Esophagus squamous epithelium (tissue), 5 donors: ENCODE results near the gene ALG2. TPM values are rescaled to one million over a fixed set of nuclear protein-coding genes. Genes with fewer than 3 reads are reported as not detected.

Experiments used
- DNase-seq: peaks from one replicate; lab custom pipeline; 2025; lab: John Stamatoyannopoulos, UW
- H3K27ac ChIP-seq, 4 donors: fragments of 200-600 bp; sonication (generic); one replicate each; pipeline ENCODE4 v1.5.1; 2016 to 2019; ENCODE audit warnings: mild to moderate bottlenecking in 1 of 4
- H3K27me3 ChIP-seq, 4 donors: fragments of 200-600 bp; sonication (generic); 1 replicate in 3 of 4; 2 replicates in 1 of 4; pipeline versions ENCODE4 v1.5.1 to v1.6.0; 2017 to 2021; ENCODE audit warnings: antibody characterized with exemption in 1 of 4
- H3K36me3 ChIP-seq, 3 donors: fragments of 200-600 bp; sonication (generic); one replicate each; pipeline ENCODE4 v1.5.1; 2016 to 2019
- H3K4me1 ChIP-seq, 3 donors: fragments of 200-600 bp; sonication (generic); one replicate each; pipeline ENCODE4 v1.5.1; 2017 to 2019
- H3K4me3 ChIP-seq, 4 donors: fragments of 200-600 bp; sonication (generic); 1 replicate in 3 of 4; 2 replicates in 1 of 4; pipeline ENCODE4 v1.5.1; 2016 to 2019; ENCODE audit warnings: mild to moderate bottlenecking in 2 of 4, moderate library complexity in 1 of 4
- H3K9me3 ChIP-seq, 3 donors: fragments of 200-600 bp; sonication (generic); one replicate each; pipeline ENCODE4 v1.5.1; 2016 to 2019
- POLR2A ChIP-seq, 4 donors: fragments of 450-650 bp; IDR thresholded peaks; one replicate each; pipeline ENCODE4 v1.6.1; 2017; ENCODE audit warnings: antibody characterized with exemption in 4 of 4, mild to moderate bottlenecking in 4 of 4, moderate library complexity in 3 of 4
- WGBS, 2 donors: methylation state at CpG; one replicate each; pipeline ENCODE4 v1.1.5; 2018; 5-methylcytosine and 5-hydroxymethylcytosine counted together
- intact Hi-C: fragments of 100-400 bp; cut with DNase I; formaldehyde crosslinking; loops from one replicate; pipeline ENCODE4 v1.15.0; 2022
- total RNA-seq, 4 donors: library from RNA; depleted of rRNA; stranded (reverse); fragments of >200 nt; gene quantifications; one replicate each; pipeline ENCODE4 v1.1.0, GENCODE V29; 2016
- TF ChIP-seq, protein P1 (sequence below), 6 experiments: fragments of 450-650 bp in 4 of 6; fragments of 200-600 bp in 2 of 6; sonication (generic) in 2 of 6; IDR thresholded peaks; one replicate each; pipeline ENCODE4 v1.5.1; 2016 to 2019; ENCODE audit warnings: antibody characterized with exemption in 6 of 6, mild to moderate bottlenecking in 4 of 6, moderate library complexity in 4 of 6
- donor health status: DM: yes; HTN: yes; CAD: no.

The ALG2 gene
- total RNA-seq, 4 donors from 2014 or later = 19.2 to 28.4 (median 25.1) TPM

DNA sequence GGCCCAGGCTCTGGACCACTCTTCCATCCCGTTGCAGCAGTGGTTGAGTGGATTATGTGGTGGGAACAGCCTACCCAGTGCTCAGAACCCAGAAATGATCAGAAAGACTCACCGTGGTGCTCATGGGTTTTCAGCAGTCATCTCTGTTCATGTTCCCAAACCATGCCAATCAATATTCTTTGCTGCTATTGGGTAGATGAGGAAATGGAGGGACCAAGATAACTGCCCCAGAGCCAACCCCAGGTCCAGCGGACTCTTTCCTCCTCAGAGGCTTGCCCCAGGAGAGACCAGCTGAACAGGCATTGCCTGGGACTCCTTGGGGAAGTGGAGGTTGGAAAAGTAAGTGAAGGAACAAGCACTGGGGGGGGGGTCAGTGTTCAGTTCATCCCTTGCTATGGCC, 38.1 kb downstream of the ALG2 start:
- TF ChIP-seq, protein P1, sequence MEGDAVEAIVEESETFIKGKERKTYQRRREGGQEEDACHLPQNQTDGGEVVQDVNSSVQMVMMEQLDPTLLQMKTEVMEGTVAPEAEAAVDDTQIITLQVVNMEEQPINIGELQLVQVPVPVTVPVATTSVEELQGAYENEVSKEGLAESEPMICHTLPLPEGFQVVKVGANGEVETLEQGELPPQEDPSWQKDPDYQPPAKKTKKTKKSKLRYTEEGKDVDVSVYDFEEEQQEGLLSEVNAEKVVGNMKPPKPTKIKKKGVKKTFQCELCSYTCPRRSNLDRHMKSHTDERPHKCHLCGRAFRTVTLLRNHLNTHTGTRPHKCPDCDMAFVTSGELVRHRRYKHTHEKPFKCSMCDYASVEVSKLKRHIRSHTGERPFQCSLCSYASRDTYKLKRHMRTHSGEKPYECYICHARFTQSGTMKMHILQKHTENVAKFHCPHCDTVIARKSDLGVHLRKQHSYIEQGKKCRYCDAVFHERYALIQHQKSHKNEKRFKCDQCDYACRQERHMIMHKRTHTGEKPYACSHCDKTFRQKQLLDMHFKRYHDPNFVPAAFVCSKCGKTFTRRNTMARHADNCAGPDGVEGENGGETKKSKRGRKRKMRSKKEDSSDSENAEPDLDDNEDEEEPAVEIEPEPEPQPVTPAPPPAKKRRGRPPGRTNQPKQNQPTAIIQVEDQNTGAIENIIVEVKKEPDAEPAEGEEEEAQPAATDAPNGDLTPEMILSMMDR (IDR thresholded peaks at IDR 0.05) = no peak
- no peak for TF ChIP-seq POLR2A (IDR thresholded peaks at IDR 0.05)
- Histone ChIP-seq H3K36me3 (no peaks in the 10 kb centered on the region), H3K27ac (no peak overlapping the region), H3K4me1 (peaks cover 0 to 13% (median 5%) of the 10 kb centered on the region in 3 donors), H3K27me3 (peaks cover 0 to 2% (median 0%) of the 10 kb centered on the region in 4 donors), H3K9me3 (no peaks in the 10 kb centered on the region), H3K4me3 (no peak overlapping the region)
- intact Hi-C loops = no loop called here
- WGBS, 2 donors = 58 to 93% methylated on average over 2 of the region's 3 CpGs
- no peak for DNase-seq

DNA sequence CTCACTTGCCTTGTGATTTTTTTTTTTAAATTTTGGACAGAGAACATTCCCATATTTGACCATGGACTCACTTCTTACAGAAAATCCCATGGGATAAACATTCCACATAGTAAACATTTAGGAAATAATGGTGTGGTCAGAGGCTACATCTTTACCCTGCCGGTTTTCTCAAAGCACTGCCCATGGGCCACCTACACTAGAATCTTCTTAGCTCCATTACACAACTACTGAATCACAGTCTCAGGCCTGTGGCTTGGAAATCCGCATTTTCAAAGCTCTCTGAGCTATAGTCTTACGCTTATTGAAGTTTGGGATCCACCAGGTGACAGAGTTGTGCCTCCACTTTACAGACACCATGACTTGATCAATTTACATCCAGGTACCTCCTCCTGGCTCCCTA, 39.4 kb downstream of the ALG2 start:
- H3K27me3 ChIP-seq = no peaks in the 10 kb centered on the region
- DNase-seq = no peak
- no peaks in the 10 kb centered on the region for H3K9me3 ChIP-seq
- H3K36me3 ChIP-seq = no peaks in the 10 kb centered on the region
- H3K4me1 ChIP-seq = peaks cover 0 to 13% (median 5%) of the 10 kb centered on the region in 3 donors
- no peak overlapping the region for H3K27ac ChIP-seq
- H3K4me3 ChIP-seq = no peak overlapping the region
- intact Hi-C loops = no loop called here
- TF ChIP-seq, protein P1 (IDR thresholded peaks at IDR 0.05) = no peak
- TF ChIP-seq POLR2A (IDR thresholded peaks at IDR 0.05) = no peak
- 73 to 81% methylated on average over 3 of the region's 3 CpGs for WGBS, 2 donors

DNA sequence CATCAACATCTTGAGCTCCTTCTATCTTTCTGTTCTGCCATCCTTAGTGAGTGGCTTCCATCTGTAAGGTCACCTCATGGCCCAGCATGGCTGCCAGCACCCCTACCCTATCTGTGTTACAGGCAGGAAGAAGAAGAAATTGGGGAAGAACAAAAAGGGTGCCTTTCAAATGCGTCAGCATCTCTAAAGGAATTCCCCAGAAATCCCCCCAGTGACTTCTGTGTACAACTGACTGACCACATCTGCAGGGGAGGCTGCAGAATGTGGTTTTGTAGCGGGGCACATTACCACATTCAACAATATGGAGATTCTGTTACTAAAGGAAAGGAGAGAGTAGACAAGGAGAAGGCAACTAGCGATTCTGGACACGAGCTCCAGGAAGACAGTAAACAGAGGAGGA, 40.1 kb downstream of the ALG2 start:
- peaks cover 0 to 13% (median 5%) of the 10 kb centered on the region in 3 donors for H3K4me1 ChIP-seq
- H3K27ac ChIP-seq = no peak overlapping the region
- no peak overlapping the region for H3K4me3 ChIP-seq
- no peaks in the 10 kb centered on the region for H3K9me3 ChIP-seq
- no peaks in the 10 kb centered on the region for H3K27me3 ChIP-seq
- intact Hi-C loops = no loop called here
- TF ChIP-seq, protein P1 (IDR thresholded peaks at IDR 0.05) = no peak
- no peak for TF ChIP-seq POLR2A (IDR thresholded peaks at IDR 0.05)
- DNase-seq = no peak
- H3K36me3 ChIP-seq = no peaks in the 10 kb centered on the region
- 59 to 67% methylated on average over 4 of the region's 4 CpGs for WGBS, 2 donors

DNA sequence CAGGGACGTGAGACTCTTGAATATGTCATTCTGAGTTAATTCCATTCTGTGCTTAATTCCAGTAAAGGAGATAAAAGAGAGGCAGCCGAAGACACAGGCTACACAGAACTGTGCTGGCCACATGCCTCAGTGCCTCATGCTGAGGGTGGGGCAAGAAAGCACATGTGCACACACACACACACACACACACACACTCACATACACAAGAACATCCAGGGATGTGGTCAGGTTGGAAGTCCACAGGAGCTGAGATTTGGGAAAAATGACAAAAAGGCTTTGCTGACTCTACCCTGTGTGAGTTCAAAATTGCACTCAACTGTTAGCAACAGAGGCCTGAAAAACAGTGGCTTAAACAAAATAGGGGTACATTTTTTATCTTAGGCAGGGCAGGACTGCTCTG, 40.5 kb downstream of the ALG2 start:
- TF ChIP-seq, protein P1 (IDR thresholded peaks at IDR 0.05) = no peak
- TF ChIP-seq POLR2A (IDR thresholded peaks at IDR 0.05) = no peak
- intact Hi-C loops = no loop called here
- no peaks in the 10 kb centered on the region for H3K27me3 ChIP-seq
- no peak for DNase-seq
- 52% methylated on average over 2 of the region's 2 CpGs for WGBS, 2 donors
- H3K36me3 ChIP-seq = no peaks in the 10 kb centered on the region
- H3K27ac ChIP-seq = no peak overlapping the region
- H3K9me3 ChIP-seq = no peaks in the 10 kb centered on the region
- peaks cover 0 to 13% (median 5%) of the 10 kb centered on the region in 3 donors for H3K4me1 ChIP-seq
- H3K4me3 ChIP-seq = no peak overlapping the region

DNA sequence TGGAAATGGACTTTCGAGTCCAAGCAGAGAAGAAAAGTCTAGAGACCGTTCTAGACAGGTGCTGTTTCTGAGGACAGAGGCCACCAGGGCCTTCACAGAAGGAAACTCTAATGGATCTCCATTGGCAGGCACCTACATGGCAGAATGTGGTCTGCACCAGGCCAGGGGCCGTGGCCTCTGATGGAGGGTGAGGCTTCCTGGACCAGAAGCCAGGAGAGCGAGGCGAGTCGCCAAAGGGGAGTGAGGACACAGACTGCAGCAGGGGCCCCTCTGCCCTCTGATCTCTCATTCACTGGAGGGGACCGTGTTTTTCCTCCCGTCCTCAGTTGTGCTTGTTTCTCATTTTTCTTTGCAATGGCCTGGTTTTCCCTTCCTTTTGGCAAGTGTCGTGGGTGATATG, 41.1 kb downstream of the ALG2 start:
- DNase-seq = no peak
- Histone ChIP-seq H3K4me1 (peaks cover 0 to 13% (median 5%) of the 10 kb centered on the region in 3 donors), H3K27me3 (no peaks in the 10 kb centered on the region), H3K9me3 (no peaks in the 10 kb centered on the region), H3K4me3 (no peak overlapping the region), H3K27ac (no peak overlapping the region), H3K36me3 (no peaks in the 10 kb centered on the region)
- 82% methylated on average over 9 of the region's 9 CpGs for WGBS, 2 donors
- TF ChIP-seq, protein P1 (IDR thresholded peaks at IDR 0.05) = no peak
- TF ChIP-seq POLR2A (IDR thresholded peaks at IDR 0.05) = no peak
- intact Hi-C loops = no loop called here
